IPS DF 4.7 (cell line): ENCODE measurements around the gene AIP.
"Not testable (repeated sequence)": the region's sequence is repeated elsewhere in the genome, so short reads cannot be mapped to it uniquely, and the experiment has no call there.

Experiments used
- DNase-seq: peaks from one replicate; pipeline ENCODE4 v3.0.0-alpha.2; 2013; ENCODE audit warnings: low spot score; ENCODE audit errors: extremely low read depth

Gene AIP

GRCh38 chr11:67506426-67507051 lies 23.7 kb downstream of the AIP start:
- DNase-seq = no peak

- DNase-seq = no peak
Observed at GRCh38 chr11:67507242-67507863, 24.5 kb downstream of the AIP start.

- peak; percentile 97 for DNase-seq
Observed at GRCh38 chr11:67507864-67508485, 25.1 kb downstream of the AIP start, which contains the start of gene CDK2AP2. Gene CDK2AP2, minus strand, starts transcription at chr11:67508162. Its CDS starts 80 bp downstream, at chr11:67508082.

- DNase-seq = peak; percentile 62
Observed at GRCh38 chr11:67508486-67509121, 25.8 kb downstream of the AIP start.

GRCh38 chr11:67510023-67510345 lies 27.2 kb downstream of the AIP start:
- DNase-seq = no peak

- not testable (repeated sequence) for DNase-seq
Observed at GRCh38 chr11:67511558-67511957, 28.7 kb downstream of the AIP start.

- DNase-seq = no peak
Observed at GRCh38 chr11:67514116-67514515, 31.3 kb downstream of the AIP start.

GRCh38 chr11:67516806-67517205 lies 34.0 kb downstream of the AIP start:
- no peak for DNase-seq

- no peak for DNase-seq
Observed at GRCh38 chr11:67517784-67518552, 35.1 kb downstream of the AIP start.

- no peak for DNase-seq
Observed at GRCh38 chr11:67519726-67520125, 36.9 kb downstream of the AIP start.

- no peak for DNase-seq
Observed at GRCh38 chr11:67520856-67521824, 38.3 kb downstream of the AIP start.

GRCh38 chr11:67521924-67522323 lies 39.1 kb downstream of the AIP start:
- DNase-seq = no peak

GRCh38 chr11:67522338-67522737 lies 39.5 kb downstream of the AIP start:
- DNase-seq = no peak

GRCh38 chr11:67522844-67523555 lies 40.2 kb downstream of the AIP start, which contains the start of gene CABP2:
Gene CABP2, minus strand, starts transcription at chr11:67523446. Its CDS starts 120 bp downstream, at chr11:67523326.
- no peak for DNase-seq

- no peak for DNase-seq
Observed at GRCh38 chr11:67523556-67524479, 41.0 kb downstream of the AIP start.

GRCh38 chr11:67524480-67524808 lies 41.6 kb downstream of the AIP start:
- no peak for DNase-seq

- DNase-seq = no peak
Observed at GRCh38 chr11:67525275-67525976, 42.6 kb downstream of the AIP start.

- DNase-seq = no peak
Observed at GRCh38 chr11:67528376-67528775, 45.5 kb downstream of the AIP start.
